ENCODE measurements around the gene FBXO10.

FBXO10 gene

GRCh38 chr9:37593883-37594448 lies 17.8 kb upstream of the FBXO10 start:
- no peak for DNase-seq

GRCh38 chr9:37592108-37592951 lies 16.1 kb upstream of the FBXO10 start, which contains the start of gene TOMM5:
Gene TOMM5, minus strand, starts transcription at chr9:37592597. Its CDS starts 65 bp downstream, at chr9:37592532.
- peak; percentile 75 to 96 (median 86) for DNase-seq

GRCh38 chr9:37587521-37587920 lies 11.3 kb upstream of the FBXO10 start:
- DNase-seq, result no peak

- no peak for DNase-seq
These were observed 7.4 kb upstream of the FBXO10 start for GRCh38 chr9:37583522-37584121.

GRCh38 chr9:37582548-37583157 lies 6.5 kb upstream of the FBXO10 start:
- peak in 1 of 5 experiments; percentile 58 for DNase-seq

GRCh38 chr9:37575511-37575914 lies 667 bp downstream of the FBXO10 start:
- no peak for DNase-seq

- no peak for DNase-seq
These were observed 1.2 kb downstream of the FBXO10 start for GRCh38 chr9:37575001-37575400.

GRCh38 chr9:37574241-37574721 lies 1.9 kb downstream of the FBXO10 start:
- no peak for DNase-seq

- no peak for DNase-seq
These were observed 4.9 kb downstream of the FBXO10 start for GRCh38 chr9:37571282-37571681.

- no peak for DNase-seq
These were observed 9.5 kb downstream of the FBXO10 start for GRCh38 chr9:37566716-37567115.

GRCh38 chr9:37565661-37566618 lies 10.2 kb downstream of the FBXO10 start:
- DNase-seq, result no peak

- no peak for DNase-seq
These were observed 11.3 kb downstream of the FBXO10 start for GRCh38 chr9:37564916-37565315.

- DNase-seq, result no peak
These were observed 12.2 kb downstream of the FBXO10 start for GRCh38 chr9:37563806-37564513.

GRCh38 chr9:37562826-37563225 lies 13.4 kb downstream of the FBXO10 start:
- no peak for DNase-seq

- no peak for DNase-seq
These were observed 14.5 kb downstream of the FBXO10 start for GRCh38 chr9:37561682-37562081.

- DNase-seq, result no peak
These were observed 16.2 kb downstream of the FBXO10 start for GRCh38 chr9:37559855-37560592.

- no peak for DNase-seq
These were observed 17.1 kb downstream of the FBXO10 start for GRCh38 chr9:37559125-37559524.

GRCh38 chr9:37555786-37556185 lies 20.4 kb downstream of the FBXO10 start:
- no peak for DNase-seq

GRCh38 chr9:37554318-37554717 lies 21.9 kb downstream of the FBXO10 start:
- no peak for DNase-seq

GRCh38 chr9:37551888-37552287 lies 24.3 kb downstream of the FBXO10 start:
- no peak for DNase-seq

- no peak for DNase-seq
These were observed 24.7 kb downstream of the FBXO10 start for GRCh38 chr9:37551468-37551867.
